Measurements from ENCODE around the gene KRTAP5-2.
"Not testable (repeated sequence)": the region's sequence is repeated elsewhere in the genome, so short reads cannot be mapped to it uniquely, and the experiment has no call there.

Gene KRTAP5-2

GRCh38 chr11:1625541-1625940, 27.4 kb upstream of the KRTAP5-2 start:
- DNase-seq (ENCODE audit: low read depth), result no peak
- H3K4me3 ChIP-seq (replicated peaks; ENCODE audit: low read depth, low read length), result no peak overlapping the region
- TF ChIP-seq, protein P1, sequence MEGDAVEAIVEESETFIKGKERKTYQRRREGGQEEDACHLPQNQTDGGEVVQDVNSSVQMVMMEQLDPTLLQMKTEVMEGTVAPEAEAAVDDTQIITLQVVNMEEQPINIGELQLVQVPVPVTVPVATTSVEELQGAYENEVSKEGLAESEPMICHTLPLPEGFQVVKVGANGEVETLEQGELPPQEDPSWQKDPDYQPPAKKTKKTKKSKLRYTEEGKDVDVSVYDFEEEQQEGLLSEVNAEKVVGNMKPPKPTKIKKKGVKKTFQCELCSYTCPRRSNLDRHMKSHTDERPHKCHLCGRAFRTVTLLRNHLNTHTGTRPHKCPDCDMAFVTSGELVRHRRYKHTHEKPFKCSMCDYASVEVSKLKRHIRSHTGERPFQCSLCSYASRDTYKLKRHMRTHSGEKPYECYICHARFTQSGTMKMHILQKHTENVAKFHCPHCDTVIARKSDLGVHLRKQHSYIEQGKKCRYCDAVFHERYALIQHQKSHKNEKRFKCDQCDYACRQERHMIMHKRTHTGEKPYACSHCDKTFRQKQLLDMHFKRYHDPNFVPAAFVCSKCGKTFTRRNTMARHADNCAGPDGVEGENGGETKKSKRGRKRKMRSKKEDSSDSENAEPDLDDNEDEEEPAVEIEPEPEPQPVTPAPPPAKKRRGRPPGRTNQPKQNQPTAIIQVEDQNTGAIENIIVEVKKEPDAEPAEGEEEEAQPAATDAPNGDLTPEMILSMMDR (IDR thresholded peaks at IDR 0.05; ENCODE audit: low read length, missing control alignments), result no peak

- DNase-seq (ENCODE audit: low read depth), result no peak
- H3K4me3 ChIP-seq (replicated peaks; ENCODE audit: low read depth, low read length), result no peak overlapping the region
- TF ChIP-seq, protein P1 (IDR thresholded peaks at IDR 0.05; ENCODE audit: low read length, missing control alignments), result no peak
Measured at GRCh38 chr11:1624621-1625020, 26.5 kb upstream of the KRTAP5-2 start.

GRCh38 chr11:1623716-1624115, 25.6 kb upstream of the KRTAP5-2 start:
- TF ChIP-seq, protein P1 (IDR thresholded peaks at IDR 0.05; ENCODE audit: low read length, missing control alignments), result no peak
- H3K4me3 ChIP-seq (replicated peaks; ENCODE audit: low read depth, low read length), result no peak overlapping the region

GRCh38 chr11:1622086-1622485, 24.0 kb upstream of the KRTAP5-2 start, which contains the start of gene KRTAP5-4:
KRTAP5-4 (minus strand) TSS chr11:1622138; CDS start chr11:1622093, 45 bp downstream.
- no peak within 1 kb of the TSS for H3K4me3 ChIP-seq (replicated peaks; ENCODE audit: low read depth, low read length)
- no peak for DNase-seq (ENCODE audit: low read depth)
- TF ChIP-seq, protein P1 (IDR thresholded peaks at IDR 0.05; ENCODE audit: low read length, missing control alignments), result no peak

More at GRCh38 chr11:1623716-1624115, 25.6 kb upstream of the KRTAP5-2 start:
- DNase-seq (ENCODE audit: low read depth), result no peak

DNA sequence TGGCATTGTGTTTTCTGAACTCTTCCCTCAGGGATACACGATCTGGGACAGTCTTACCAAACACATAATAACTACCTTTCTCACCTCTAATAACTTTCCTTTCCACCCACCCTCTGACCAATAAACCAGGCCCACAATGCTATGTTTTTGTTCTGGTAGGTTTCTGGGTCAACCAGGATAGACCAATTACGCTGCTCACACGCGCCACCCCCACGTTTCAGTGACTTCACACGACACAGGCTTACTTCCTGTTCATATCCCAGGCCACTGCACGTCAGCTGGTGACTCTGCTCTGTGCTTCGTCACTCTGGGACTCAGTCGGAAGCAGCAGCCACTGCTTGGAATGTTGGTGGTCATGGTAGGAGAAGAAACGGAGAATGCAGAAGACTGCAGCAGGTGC, 21.4 kb upstream of the KRTAP5-2 start:
- TF ChIP-seq, protein P1 (IDR thresholded peaks at IDR 0.05; ENCODE audit: low read length, missing control alignments), result no peak
- no peak overlapping the region for H3K4me3 ChIP-seq (replicated peaks; ENCODE audit: low read depth, low read length)
- no peak for DNase-seq (ENCODE audit: low read depth)

- no peak for DNase-seq (ENCODE audit: low read depth)
- no peak overlapping the region for H3K4me3 ChIP-seq (replicated peaks; ENCODE audit: low read depth, low read length)
- TF ChIP-seq, protein P1 (IDR thresholded peaks at IDR 0.05; ENCODE audit: low read length, missing control alignments), result no peak
Measured at GRCh38 chr11:1618231-1618630, 20.1 kb upstream of the KRTAP5-2 start.

DNA sequence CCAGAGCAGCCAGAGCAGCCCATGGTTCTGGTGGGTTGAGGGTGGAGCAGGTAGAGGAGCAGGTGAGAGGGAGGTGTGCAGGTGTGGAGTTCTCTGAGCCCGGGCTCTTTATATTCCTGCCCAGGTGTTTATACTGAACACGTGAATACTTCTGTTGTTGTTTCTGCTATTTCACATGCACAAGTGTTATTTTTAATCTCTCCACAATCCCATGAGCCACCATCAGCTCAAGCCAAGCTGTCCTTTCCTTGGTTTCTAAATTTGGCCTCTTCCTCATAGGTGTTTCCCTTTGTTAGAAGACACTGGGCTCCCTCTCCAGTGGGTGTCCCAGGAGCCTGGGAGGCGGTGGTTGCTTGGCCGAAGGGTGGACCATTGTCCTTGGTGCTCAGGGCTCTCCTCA, 10.3 kb upstream of the KRTAP5-2 start, which contains the start of gene KRTAP5-3:
Gene KRTAP5-3 (minus strand): TSS at position 101 of the 400 bp plus-strand sequence. CDS start 78 bp downstream, at position 23.
- no peak within 1 kb of the TSS for H3K4me3 ChIP-seq (replicated peaks; ENCODE audit: low read depth, low read length)
- no peak for DNase-seq (ENCODE audit: low read depth)
- TF ChIP-seq, protein P1 (IDR thresholded peaks at IDR 0.05; ENCODE audit: low read length, missing control alignments), result no peak

DNA sequence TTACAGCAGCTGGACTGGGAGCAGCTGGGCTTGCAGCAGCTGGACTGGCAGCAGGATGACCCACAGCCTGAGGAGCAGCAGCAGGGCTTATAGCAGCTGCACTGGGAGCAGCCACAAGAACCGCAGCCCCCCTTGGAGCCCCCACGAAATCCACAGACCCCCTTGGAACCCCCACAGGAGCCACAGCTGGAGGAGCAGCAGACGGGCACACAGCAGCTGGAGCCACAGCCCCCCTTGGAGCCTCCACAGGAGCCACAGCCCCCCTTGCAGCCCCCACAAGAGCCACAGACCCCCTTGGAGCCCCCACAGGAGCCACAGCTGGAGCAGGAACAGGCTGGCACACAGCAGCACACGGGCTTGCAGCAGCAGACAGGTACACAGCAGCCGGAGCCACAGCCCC, 9.8 kb upstream of the KRTAP5-2 start:
- not testable (repeated sequence) for H3K4me3 ChIP-seq (replicated peaks; ENCODE audit: low read depth, low read length); DNase-seq (ENCODE audit: low read depth)

- not testable (repeated sequence) for DNase-seq (ENCODE audit: low read depth); H3K4me3 ChIP-seq (replicated peaks; ENCODE audit: low read depth, low read length)
Measured at GRCh38 chr11:1607156-1607845, 9.2 kb upstream of the KRTAP5-2 start.

- not testable (repeated sequence) for DNase-seq (ENCODE audit: low read depth); H3K4me3 ChIP-seq (replicated peaks; ENCODE audit: low read depth, low read length)
Measured at GRCh38 chr11:1605923-1606322, 7.8 kb upstream of the KRTAP5-2 start.
